Left lung (tissue), 10 donors: ENCODE data around the gene UBL4B. TPM values are rescaled to one million over a fixed set of nuclear protein-coding genes. Genes with fewer than 3 reads are reported as not detected.

Experiments used
- ATAC-seq: fragments of 200-7000 bp; cut with Tn5 transposase; one replicate; pipeline ENCODE4 v1.9.1; 2020; ENCODE audit warnings: moderate library complexity
- DNase-seq, 4 donors: peaks; one replicate each; pipeline ENCODE4 v3.0.0-alpha.2; 2013 to 2020
- H3K27ac ChIP-seq, 2 donors: fragments of 200-600 bp; sonication (generic) in 1 of 2; one replicate each; pipeline versions ENCODE4 v1.5.0 to v1.8.0; 2020 to 2021
- H3K27me3 ChIP-seq, 2 donors: fragments of 200-600 bp; sonication (generic) in 1 of 2; one replicate each; pipeline versions ENCODE4 v1.5.0 to v1.8.0; 2020 to 2021
- H3K36me3 ChIP-seq, 2 donors: fragments of 200-600 bp; sonication (generic) in 1 of 2; one replicate each; pipeline versions ENCODE4 v1.5.0 to v1.8.0; 2020 to 2021
- H3K4me1 ChIP-seq, 2 donors: fragments of 200-600 bp; one replicate each; pipeline ENCODE4 v1.8.0; 2021
- H3K4me3 ChIP-seq, 2 donors: fragments of 200-600 bp; sonication (generic) in 1 of 2; one replicate each; pipeline versions ENCODE4 v1.5.0 to v1.8.0; 2020 to 2021; ENCODE audit warnings: mild to moderate bottlenecking in 1 of 2
- H3K9me3 ChIP-seq, 2 donors: fragments of 200-600 bp; sonication (generic) in 1 of 2; one replicate each; pipeline versions ENCODE4 v1.5.0 to v1.8.0; 2020 to 2021
- CTCF ChIP-seq, 2 donors: fragments of 200-600 bp; sonication (generic) in 1 of 2; IDR thresholded peaks; one replicate each; pipeline versions ENCODE4 v1.5.0 to v1.8.0; 2021; ENCODE audit warnings: antibody characterized with exemption in 2 of 2
- intact Hi-C, 2 donors: fragments of 100-400 bp; cut with DNase I; formaldehyde crosslinking; loops; one replicate each; pipeline versions ENCODE4 v1.11.2 to v1.14.2; 2022
- polyA plus RNA-seq, 6 donors: library from polyadenylated mRNA; unstranded; fragments of 120-200 nt; gene quantifications; one replicate each; pipeline ENCODE4 v1.2.1, GENCODE V29; 2013; ENCODE audit not compliant: insufficient read length in 6 of 6
- total RNA-seq, 2 donors: library from RNA; stranded (reverse); fragmentation: NEBNext Ultra II Directional; extraction: Animal tissue kit (Norgen Biotek cat#: 25700); gene quantifications; one replicate each; pipeline ENCODE4 v1.2.1, GENCODE V29; 2021
- donor health status: DM: no; HTN: yes; CAD: no.
- donor health status: DM: no; HTN: no; CAD: no.

UBL4B gene
- total and polyA plus RNA-seq, 8 donors: not detected

GRCh38 chr1:110113551-110113950 is 1.3 kb downstream of the UBL4B start:
- H3K36me3 ChIP-seq: no peaks in the 10 kb centered on the region
- intact Hi-C loops: no loop called here
- H3K27me3 ChIP-seq: peaks cover 0 to 68% of the 10 kb centered on the region in 2 donors

GRCh38 chr1:110114173-110114572 is 1.9 kb downstream of the UBL4B start:
- no peak overlapping the region for H3K27ac ChIP-seq
- TF ChIP-seq CTCF (IDR thresholded peaks at IDR 0.05): no peak
- intact Hi-C loops: no loop called here
- DNase-seq (no peak), ATAC-seq (no peak)
- H3K36me3 ChIP-seq: no peaks in the 10 kb centered on the region
- H3K4me3 ChIP-seq: no peak overlapping the region
- no peaks in the 10 kb centered on the region for H3K4me1 ChIP-seq
- H3K27me3 ChIP-seq: peaks cover 0 to 62% of the 10 kb centered on the region in 2 donors
- H3K9me3 ChIP-seq: no peaks in the 10 kb centered on the region

More at GRCh38 chr1:110113551-110113950, 1.3 kb downstream of the UBL4B start:
- H3K27ac ChIP-seq: no peak overlapping the region
- DNase-seq (no peak), ATAC-seq (no peak)
- no peak overlapping the region for H3K4me3 ChIP-seq
- TF ChIP-seq CTCF (IDR thresholded peaks at IDR 0.05): no peak
- H3K9me3 ChIP-seq: no peaks in the 10 kb centered on the region
- no peaks in the 10 kb centered on the region for H3K4me1 ChIP-seq

GRCh38 chr1:110114784-110115183 is 2.5 kb downstream of the UBL4B start:
- Histone ChIP-seq H3K4me3 (no peak overlapping the region), H3K27ac (no peak overlapping the region), H3K9me3 (no peaks in the 10 kb centered on the region), H3K4me1 (no peaks in the 10 kb centered on the region), H3K36me3 (no peaks in the 10 kb centered on the region), H3K27me3 (peaks cover 0 to 65% of the 10 kb centered on the region in 2 donors)
- no peak for TF ChIP-seq CTCF (IDR thresholded peaks at IDR 0.05)
- DNase-seq (no peak), ATAC-seq (no peak)
- intact Hi-C loops: no loop called here

GRCh38 chr1:110118636-110119396 is 6.6 kb downstream of the UBL4B start:
- Histone ChIP-seq H3K4me1 (no peaks in the 10 kb centered on the region), H3K36me3 (no peaks in the 10 kb centered on the region), H3K27me3 (peaks cover 0 to 50% of the 10 kb centered on the region in 2 donors), H3K27ac (no peak overlapping the region), H3K9me3 (no peaks in the 10 kb centered on the region), H3K4me3 (no peak overlapping the region)
- intact Hi-C loops: no loop called here
- TF ChIP-seq CTCF (IDR thresholded peaks at IDR 0.05): no peak
- DNase-seq (no peak), ATAC-seq (no peak)

- TF ChIP-seq CTCF (IDR thresholded peaks at IDR 0.05): no peak
- Histone ChIP-seq H3K27me3 (peaks cover 0 to 40% of the 10 kb centered on the region in 2 donors), H3K27ac (no peak overlapping the region), H3K4me3 (no peak overlapping the region), H3K4me1 (no peaks in the 10 kb centered on the region), H3K9me3 (peaks cover 0 to 2% of the 10 kb centered on the region in 2 donors), H3K36me3 (no peaks in the 10 kb centered on the region)
- intact Hi-C loops: no loop called here
- no peak for ATAC-seq
- DNase-seq: no peak
Measured at GRCh38 chr1:110119843-110120242, 7.6 kb downstream of the UBL4B start.
